Stomach (tissue), 9 donors: ENCODE data around the gene KRTAP26-1. TPM values are rescaled to one million over a fixed set of nuclear protein-coding genes. Genes with fewer than 3 reads are reported as not detected.

Experiments used
- DNase-seq, 2 donors: peaks; one replicate each; pipeline versions ENCODE4 v3.0.0 to v3.0.0-alpha.2; 2013 to 2019
- H3K27ac ChIP-seq, 5 donors: fragments of 200-600 bp in 4 of 5; sonication (generic) in 4 of 5; one replicate each; pipeline ENCODE4 v1.5.1; 2013 to 2019; ENCODE audit warnings: mild to moderate bottlenecking in 1 of 5, moderate library complexity in 1 of 5
- H3K27me3 ChIP-seq, 3 donors: fragments of 200-600 bp; sonication (generic); one replicate each; pipeline ENCODE4 v1.5.1; 2017 to 2019; ENCODE audit warnings: mixed run types in 1 of 3
- H3K36me3 ChIP-seq, 4 donors: fragments of 200-600 bp; sonication (generic); 1 replicate in 3 of 4; 2 replicates in 1 of 4; pipeline ENCODE4 v1.5.1; 2016 to 2019
- H3K4me1 ChIP-seq, 4 donors: fragments of 200-600 bp; sonication (generic); one replicate each; pipeline ENCODE4 v1.5.1; 2016 to 2019
- H3K4me3 ChIP-seq, 4 donors: fragments of 200-600 bp; sonication (generic) in 3 of 4; one replicate each; pipeline ENCODE4 v1.5.1; 2016 to 2019; ENCODE audit warnings: mild to moderate bottlenecking in 1 of 4
- H3K9me3 ChIP-seq, 4 donors: fragments of 200-600 bp; sonication (generic); one replicate each; pipeline ENCODE4 v1.5.1; 2016 to 2019
- EP300 ChIP-seq: sonication (generic); formaldehyde crosslinking; IDR thresholded peaks from one replicate; pipeline ENCODE4 v1.6.1; 2017; ENCODE audit warnings: antibody characterized with exemption
- POLR2A ChIP-seq, 4 donors: fragments of 450-650 bp; IDR thresholded peaks; one replicate each; pipeline ENCODE4 v1.6.1; 2016; ENCODE audit warnings: antibody characterized with exemption in 4 of 4, control low read depth in 2 of 4, mild to moderate bottlenecking in 1 of 4, moderate library complexity in 1 of 4
- POLR2AphosphoS5 ChIP-seq, 3 donors: sonication (generic); formaldehyde crosslinking; IDR thresholded peaks; one replicate each; pipeline ENCODE4 v1.6.1; 2016; ENCODE audit warnings: antibody characterized with exemption in 3 of 3
- WGBS, 5 donors: extraction: QIAGEN DNeasy Blood & Tissue Kit in 3 of 5; methylation state at CpG; one replicate each; pipeline versions ENCODE4 v1.1.5 to v1.1.7; 2013 to 2018; 5-methylcytosine and 5-hydroxymethylcytosine counted together
- intact Hi-C: fragments of 100-400 bp; cut with DNase I; formaldehyde crosslinking; loops from one replicate; pipeline ENCODE4 v1.15.1; 2023; ENCODE audit warnings: low total_unique reads
- polyA plus RNA-seq, 3 donors: library from polyadenylated mRNA; stranded (reverse); fragments of 200-250 nt; gene quantifications; one replicate each; pipeline ENCODE4 v1.2.3, GENCODE V29; 2013
- small RNA-seq, 4 donors: library from RNA; depleted of rRNA; stranded (forward); fragments of <200 nt; gene quantifications; one replicate each; pipeline ENCODE3, GENCODE V24; 2016
- total RNA-seq, 5 donors: library from RNA; depleted of rRNA; stranded (reverse); fragments of >200 nt; gene quantifications; one replicate each; pipeline versions ENCODE4 v1.1.0 to v1.2.3, GENCODE V29; 2014 to 2016
- TF ChIP-seq, protein P1 (sequence below), 7 experiments: fragments of 450-650 bp in 4 of 7; fragments of 200-600 bp in 3 of 7; sonication (generic) in 3 of 7; IDR thresholded peaks; one replicate each; pipeline ENCODE4 v1.5.1; 2016 to 2019; ENCODE audit warnings: antibody characterized with exemption in 7 of 7, control low read depth in 2 of 7, mild to moderate bottlenecking in 1 of 7
- donor health status: healthy with polysubstance abuse.
- donor health status: Bipolar disorder and iron deficiency.
- donor health status: healthy.

Gene KRTAP26-1
- total and polyA plus RNA-seq, 8 donors: not detected

DNA sequence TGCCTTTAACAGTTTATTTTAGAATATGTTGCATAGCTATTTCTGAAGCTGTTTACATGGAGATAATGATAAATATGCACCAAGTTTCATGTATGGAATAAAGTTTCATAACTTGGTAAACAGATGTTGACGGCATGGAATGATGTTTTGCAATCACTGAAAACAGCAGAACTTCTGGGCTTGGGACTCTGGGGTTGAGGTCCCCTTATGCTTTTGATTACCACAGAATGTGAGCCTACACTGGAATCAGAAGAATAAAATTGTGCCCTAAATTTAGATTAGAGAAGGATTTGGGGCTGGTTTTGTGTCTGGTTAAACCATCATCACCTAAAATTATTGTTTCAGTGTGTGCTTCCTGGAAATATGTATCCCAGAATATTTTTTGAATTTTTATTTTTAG is 48.5 kb downstream of the KRTAP26-1 start:
- intact Hi-C loops: no loop called here
- no peaks in the 10 kb centered on the region for H3K27me3 ChIP-seq
- H3K27ac ChIP-seq: no peak overlapping the region
- no peaks in the 10 kb centered on the region for H3K9me3 ChIP-seq
- H3K4me1 ChIP-seq: no peaks in the 10 kb centered on the region
- H3K4me3 ChIP-seq: no peak overlapping the region
- WGBS, 5 donors: 58 to 91% (median 77%) methylated on average over 1 of the region's 1 CpG
- DNase-seq: no peak
- H3K36me3 ChIP-seq: no peaks in the 10 kb centered on the region
- TF ChIP-seq EP300 (no peak), POLR2A (IDR thresholded peaks at IDR 0.05) (no peak), POLR2AphosphoS5 (IDR thresholded peaks at IDR 0.05) (no peak)
- TF ChIP-seq, protein P1, sequence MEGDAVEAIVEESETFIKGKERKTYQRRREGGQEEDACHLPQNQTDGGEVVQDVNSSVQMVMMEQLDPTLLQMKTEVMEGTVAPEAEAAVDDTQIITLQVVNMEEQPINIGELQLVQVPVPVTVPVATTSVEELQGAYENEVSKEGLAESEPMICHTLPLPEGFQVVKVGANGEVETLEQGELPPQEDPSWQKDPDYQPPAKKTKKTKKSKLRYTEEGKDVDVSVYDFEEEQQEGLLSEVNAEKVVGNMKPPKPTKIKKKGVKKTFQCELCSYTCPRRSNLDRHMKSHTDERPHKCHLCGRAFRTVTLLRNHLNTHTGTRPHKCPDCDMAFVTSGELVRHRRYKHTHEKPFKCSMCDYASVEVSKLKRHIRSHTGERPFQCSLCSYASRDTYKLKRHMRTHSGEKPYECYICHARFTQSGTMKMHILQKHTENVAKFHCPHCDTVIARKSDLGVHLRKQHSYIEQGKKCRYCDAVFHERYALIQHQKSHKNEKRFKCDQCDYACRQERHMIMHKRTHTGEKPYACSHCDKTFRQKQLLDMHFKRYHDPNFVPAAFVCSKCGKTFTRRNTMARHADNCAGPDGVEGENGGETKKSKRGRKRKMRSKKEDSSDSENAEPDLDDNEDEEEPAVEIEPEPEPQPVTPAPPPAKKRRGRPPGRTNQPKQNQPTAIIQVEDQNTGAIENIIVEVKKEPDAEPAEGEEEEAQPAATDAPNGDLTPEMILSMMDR (IDR thresholded peaks at IDR 0.05): no peak

DNA sequence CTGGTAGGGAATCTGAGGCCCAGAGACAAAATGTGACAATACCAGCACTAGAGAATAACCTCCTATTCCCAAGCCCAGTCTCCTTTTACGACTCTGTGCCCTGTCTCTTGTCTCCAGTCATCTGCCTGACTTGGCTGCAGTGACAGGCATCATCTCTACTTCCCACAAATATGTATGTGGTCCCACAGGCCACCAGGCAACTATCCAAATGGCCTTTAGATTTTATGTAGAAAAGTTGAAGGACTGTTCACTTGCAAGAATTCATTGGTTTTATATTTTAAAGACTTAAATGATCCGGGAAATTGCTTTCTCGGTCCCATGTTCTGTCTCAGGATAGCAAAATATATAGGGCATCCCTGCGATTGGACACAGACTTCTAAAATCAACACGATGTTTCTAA is 49.0 kb downstream of the KRTAP26-1 start:
- WGBS, 5 donors: 63 to 80% (median 74%) methylated on average over 5 of the region's 5 CpGs
- Histone ChIP-seq H3K27me3 (no peaks in the 10 kb centered on the region), H3K4me3 (no peak overlapping the region), H3K27ac (no peak overlapping the region), H3K36me3 (no peaks in the 10 kb centered on the region), H3K9me3 (peaks cover 0 to 2% (median 0%) of the 10 kb centered on the region in 4 donors), H3K4me1 (no peaks in the 10 kb centered on the region)
- no peak for DNase-seq
- no peak for TF ChIP-seq EP300
- no peak for TF ChIP-seq POLR2A (IDR thresholded peaks at IDR 0.05)
- TF ChIP-seq, protein P1 (IDR thresholded peaks at IDR 0.05): no peak
- no peak for TF ChIP-seq POLR2AphosphoS5 (IDR thresholded peaks at IDR 0.05)
- intact Hi-C loops: no loop called here

DNA sequence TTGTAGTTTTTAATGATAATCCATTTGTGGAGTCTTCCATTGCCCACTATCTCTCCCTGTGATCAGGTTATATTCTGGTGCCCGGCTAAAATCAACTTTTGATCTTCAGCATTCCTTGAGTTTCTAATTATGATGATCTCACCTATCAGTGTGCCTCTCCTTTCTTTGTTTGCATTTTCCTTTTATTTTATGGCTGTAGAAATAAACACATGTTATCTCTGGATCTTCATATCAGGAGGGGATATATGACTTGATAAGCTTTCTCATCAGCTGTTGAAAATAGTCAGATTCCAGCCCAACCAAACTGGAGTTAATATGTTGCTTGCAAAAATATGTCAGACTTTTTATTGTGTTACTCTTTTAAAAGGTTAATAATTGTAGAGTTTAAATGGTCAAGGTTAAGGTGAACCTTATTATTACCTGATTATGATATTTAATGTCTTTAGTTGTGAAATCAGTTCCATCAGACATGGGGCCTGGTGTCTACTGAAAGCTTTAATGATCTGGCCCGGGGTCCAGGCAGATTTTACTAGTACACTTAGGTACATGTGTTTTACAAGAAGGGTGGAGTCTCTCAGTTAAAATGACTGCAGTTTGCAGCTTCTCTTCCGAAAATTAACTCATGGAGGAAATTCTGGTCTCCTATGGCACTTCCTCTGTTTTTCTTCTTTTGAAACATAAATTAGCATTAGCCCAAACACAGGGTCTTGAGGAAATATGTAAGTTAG is 50.1 kb downstream of the KRTAP26-1 start:
- Histone ChIP-seq H3K27ac (no peak overlapping the region), H3K36me3 (no peaks in the 10 kb centered on the region), H3K4me3 (no peak overlapping the region), H3K4me1 (no peaks in the 10 kb centered on the region), H3K27me3 (no peaks in the 10 kb centered on the region), H3K9me3 (peaks cover 0 to 8% (median 1%) of the 10 kb centered on the region in 4 donors)
- intact Hi-C loops: no loop called here
- no peak for DNase-seq
- TF ChIP-seq POLR2A (IDR thresholded peaks at IDR 0.05): no peak
- TF ChIP-seq, protein P1 (IDR thresholded peaks at IDR 0.05): no peak
- TF ChIP-seq EP300: no peak
- no peak for TF ChIP-seq POLR2AphosphoS5 (IDR thresholded peaks at IDR 0.05)
- WGBS, 5 donors: 61 to 75% (median 70%) methylated on average over 3 of the region's 3 CpGs

Small RNAs within 50 kb of the gene (small RNA-seq; reads per million reads assigned to genes)
- gene KRTAP23-1: 0 reads per million in 4 donors

Other genes with a start within 250 kb of the KRTAP26-1 start
- not detected for gene CLDN17, start 153.5 kb downstream of the KRTAP26-1 start, total RNA-seq
- under 1 TPM in 1 of 3 donors, not detected in 2; 0.40 TPM for gene CLDN17, start 153.5 kb downstream of the KRTAP26-1 start, polyA plus RNA-seq
- 1 to 10 TPM in 1 of 5 donors, under 1 TPM in 1, not detected in 3; 0.89 to 4.1 TPM for gene CLDN8, start 104.2 kb downstream of the KRTAP26-1 start, total RNA-seq
- gene CLDN8, start 104.2 kb downstream of the KRTAP26-1 start, polyA plus RNA-seq: 1 to 10 TPM in 1 of 3 donors, not detected in 2; 2.1 TPM
- not detected for gene KRTAP24-1, start 37.4 kb downstream of the KRTAP26-1 start, total RNA-seq
- gene KRTAP24-1, start 37.4 kb downstream of the KRTAP26-1 start, polyA plus RNA-seq: not detected
- gene KRTAP25-1, start 30.8 kb downstream of the KRTAP26-1 start, total RNA-seq: not detected
- not detected for gene KRTAP25-1, start 30.8 kb downstream of the KRTAP26-1 start, polyA plus RNA-seq
- gene KRTAP27-1, start 17.4 kb upstream of the KRTAP26-1 start, total RNA-seq: not detected
- not detected for gene KRTAP27-1, start 17.4 kb upstream of the KRTAP26-1 start, polyA plus RNA-seq
- not detected for gene KRTAP23-1, start 28.3 kb upstream of the KRTAP26-1 start, total RNA-seq
- gene KRTAP23-1, start 28.3 kb upstream of the KRTAP26-1 start, polyA plus RNA-seq: not detected
- gene KRTAP13-2, start 52.0 kb upstream of the KRTAP26-1 start, total RNA-seq: not detected
- gene KRTAP13-2, start 52.0 kb upstream of the KRTAP26-1 start, polyA plus RNA-seq: not detected
- not detected for gene KRTAP13-1, start 75.7 kb upstream of the KRTAP26-1 start, total RNA-seq
- not detected for gene KRTAP13-1, start 75.7 kb upstream of the KRTAP26-1 start, polyA plus RNA-seq
- gene KRTAP13-3, start 105.6 kb upstream of the KRTAP26-1 start, total RNA-seq: not detected
- gene KRTAP13-3, start 105.6 kb upstream of the KRTAP26-1 start, polyA plus RNA-seq: not detected
- gene KRTAP13-4, start 109.9 kb upstream of the KRTAP26-1 start, total RNA-seq: not detected
- not detected for gene KRTAP13-4, start 109.9 kb upstream of the KRTAP26-1 start, polyA plus RNA-seq
- gene KRTAP15-1, start 120.0 kb upstream of the KRTAP26-1 start, total RNA-seq: not detected
- not detected for gene KRTAP15-1, start 120.0 kb upstream of the KRTAP26-1 start, polyA plus RNA-seq
- gene KRTAP19-1, start 160.1 kb upstream of the KRTAP26-1 start, total RNA-seq: not detected
- gene KRTAP19-1, start 160.1 kb upstream of the KRTAP26-1 start, polyA plus RNA-seq: not detected
- gene KRTAP19-2, start 167.1 kb upstream of the KRTAP26-1 start, total RNA-seq: not detected
- not detected for gene KRTAP19-2, start 167.1 kb upstream of the KRTAP26-1 start, polyA plus RNA-seq
- gene KRTAP19-3, start 171.7 kb upstream of the KRTAP26-1 start, total RNA-seq: not detected
- gene KRTAP19-3, start 171.7 kb upstream of the KRTAP26-1 start, polyA plus RNA-seq: not detected
- not detected for gene KRTAP19-4, start 176.8 kb upstream of the KRTAP26-1 start, total RNA-seq
- not detected for gene KRTAP19-4, start 176.8 kb upstream of the KRTAP26-1 start, polyA plus RNA-seq
- not detected for gene KRTAP19-5, start 181.8 kb upstream of the KRTAP26-1 start, total RNA-seq
- gene KRTAP19-5, start 181.8 kb upstream of the KRTAP26-1 start, polyA plus RNA-seq: not detected
- gene KRTAP19-6, start 221.5 kb upstream of the KRTAP26-1 start, total RNA-seq: not detected
- not detected for gene KRTAP19-6, start 221.5 kb upstream of the KRTAP26-1 start, polyA plus RNA-seq
- gene KRTAP19-7, start 241.0 kb upstream of the KRTAP26-1 start, total RNA-seq: not detected
- gene KRTAP19-7, start 241.0 kb upstream of the KRTAP26-1 start, polyA plus RNA-seq: not detected